ENCODE measurements around the gene GIGYF2. TPM values are rescaled to one million over a fixed set of nuclear protein-coding genes. Genes with fewer than 3 reads are reported as not detected.

Gene GIGYF2
- total and polyA plus RNA-seq, 2 experiments from 2014 or later, result 29.8 to 63.6 TPM

GRCh38 chr2:232731470-232731869, 34.3 kb downstream of the GIGYF2 start:
- no peak overlapping the region for H2AFZ ChIP-seq
- no peak for TF ChIP-seq EZH2phosphoT487 (IDR thresholded peaks at IDR 0.05; ENCODE audit: low read depth, severe bottlenecking, unreplicated experiment)
- TF ChIP-seq CTCF (IDR thresholded peaks at IDR 0.05; ENCODE audit: poor library complexity), result no peak
- TF ChIP-seq EZH2 (IDR thresholded peaks at IDR 0.05; ENCODE audit: borderline replicate concordance), result no peak
- 84% methylated on average over 2 of the region's 2 CpGs for WGBS (ENCODE audit: low lambda C conversion rate, missing lambda C conversion rate)
- H4K20me1 ChIP-seq (ENCODE audit: insufficient read depth, poor library complexity, severe bottlenecking), result peaks cover 42% of the 10 kb centered on the region
- H3K4me1 ChIP-seq (ENCODE audit: insufficient read depth), result no peaks in the 10 kb centered on the region
- no peaks in the 10 kb centered on the region for H3K9me2 ChIP-seq (replicated peaks; ENCODE audit: insufficient read depth)
- H3K27me3 ChIP-seq, result no peaks in the 10 kb centered on the region
- H3K79me2 ChIP-seq, result peaks cover 74% of the 10 kb centered on the region
- no peak for DNase-seq (ENCODE audit: low spot score)
- H3K36me3 ChIP-seq (replicated peaks; ENCODE audit: insufficient read depth, low read depth), result no peaks in the 10 kb centered on the region
- no peaks in the 10 kb centered on the region for H3K9me3 ChIP-seq (ENCODE audit: low read depth)
- no peak overlapping the region for H3K27ac ChIP-seq
- no peak overlapping the region for H3K4me2 ChIP-seq
- H3K4me3 ChIP-seq, result no peak overlapping the region

- WGBS (ENCODE audit: low lambda C conversion rate, missing lambda C conversion rate), result 97% methylated on average over 4 of the region's 4 CpGs
- Histone ChIP-seq H3K4me2 (no peak overlapping the region), H3K27me3 (no peaks in the 10 kb centered on the region), H3K9me2 (replicated peaks; ENCODE audit: insufficient read depth) (no peaks in the 10 kb centered on the region), H3K36me3 (replicated peaks; ENCODE audit: insufficient read depth, low read depth) (no peaks in the 10 kb centered on the region), H3K9me3 (ENCODE audit: low read depth) (no peaks in the 10 kb centered on the region), H2AFZ (no peak overlapping the region), H3K4me3 (no peak overlapping the region), H3K79me2 (peaks cover 4% of the 10 kb centered on the region), H3K4me1 (ENCODE audit: insufficient read depth) (peaks cover 6% of the 10 kb centered on the region), H3K27ac (no peak overlapping the region), H4K20me1 (ENCODE audit: insufficient read depth, poor library complexity, severe bottlenecking) (no peaks in the 10 kb centered on the region)
- TF ChIP-seq EZH2 (IDR thresholded peaks at IDR 0.05; ENCODE audit: borderline replicate concordance) (no peak), EZH2phosphoT487 (IDR thresholded peaks at IDR 0.05; ENCODE audit: low read depth, severe bottlenecking, unreplicated experiment) (no peak), CTCF (IDR thresholded peaks at IDR 0.05; ENCODE audit: poor library complexity) (no peak)
- no peak for DNase-seq (ENCODE audit: low spot score)
These were observed 44.2 kb downstream of the GIGYF2 start for GRCh38 chr2:232741294-232741693.

GRCh38 chr2:232741972-232742371, 44.8 kb downstream of the GIGYF2 start:
- no peak overlapping the region for H3K4me3 ChIP-seq
- no peak overlapping the region for H2AFZ ChIP-seq
- no peaks in the 10 kb centered on the region for H3K9me3 ChIP-seq (ENCODE audit: low read depth)
- peaks cover 4% of the 10 kb centered on the region for H3K79me2 ChIP-seq
- no peaks in the 10 kb centered on the region for H3K36me3 ChIP-seq (replicated peaks; ENCODE audit: insufficient read depth, low read depth)
- no peak overlapping the region for H3K27ac ChIP-seq
- DNase-seq (ENCODE audit: low spot score), result no peak
- no peak overlapping the region for H3K4me2 ChIP-seq
- peaks cover 6% of the 10 kb centered on the region for H3K4me1 ChIP-seq (ENCODE audit: insufficient read depth)
- TF ChIP-seq CTCF (IDR thresholded peaks at IDR 0.05; ENCODE audit: poor library complexity) (no peak), EZH2 (IDR thresholded peaks at IDR 0.05; ENCODE audit: borderline replicate concordance) (no peak), EZH2phosphoT487 (IDR thresholded peaks at IDR 0.05; ENCODE audit: low read depth, severe bottlenecking, unreplicated experiment) (no peak)
- 72% methylated on average over 3 of the region's 3 CpGs for WGBS (ENCODE audit: low lambda C conversion rate, missing lambda C conversion rate)
- no peaks in the 10 kb centered on the region for H4K20me1 ChIP-seq (ENCODE audit: insufficient read depth, poor library complexity, severe bottlenecking)
- no peaks in the 10 kb centered on the region for H3K27me3 ChIP-seq
- no peaks in the 10 kb centered on the region for H3K9me2 ChIP-seq (replicated peaks; ENCODE audit: insufficient read depth)

GRCh38 chr2:232744963-232745362, 47.8 kb downstream of the GIGYF2 start:
- Histone ChIP-seq H3K27ac (peak overlapping the region; percentile 16), H3K9me3 (ENCODE audit: low read depth) (no peaks in the 10 kb centered on the region), H3K4me1 (ENCODE audit: insufficient read depth) (peaks cover 6% of the 10 kb centered on the region), H3K27me3 (no peaks in the 10 kb centered on the region), H3K9me2 (replicated peaks; ENCODE audit: insufficient read depth) (no peaks in the 10 kb centered on the region), H3K79me2 (peaks cover 4% of the 10 kb centered on the region), H2AFZ (no peak overlapping the region), H3K4me2 (peak overlapping the region; percentile 14), H3K36me3 (replicated peaks; ENCODE audit: insufficient read depth, low read depth) (peaks cover 3% of the 10 kb centered on the region), H4K20me1 (ENCODE audit: insufficient read depth, poor library complexity, severe bottlenecking) (no peaks in the 10 kb centered on the region), H3K4me3 (no peak overlapping the region)
- 59% methylated on average over 1 of the region's 1 CpG for WGBS (ENCODE audit: low lambda C conversion rate, missing lambda C conversion rate)
- no peak for TF ChIP-seq EZH2 (IDR thresholded peaks at IDR 0.05; ENCODE audit: borderline replicate concordance)
- no peak for TF ChIP-seq CTCF (IDR thresholded peaks at IDR 0.05; ENCODE audit: poor library complexity)
- TF ChIP-seq EZH2phosphoT487 (IDR thresholded peaks at IDR 0.05; ENCODE audit: low read depth, severe bottlenecking, unreplicated experiment), result no peak
- DNase-seq (ENCODE audit: low spot score), result peak; percentile 8

Data from hepatocyte (in vitro differentiated cells).